AG09309 (cell line): Measurements from ENCODE around the gene IL11RA.
A peak's percentile ranks its signal among the peaks of the same experiment; 100 is the strongest.

Source experiments
- DNase-seq: peaks from one replicate; pipeline ENCODE4 v3.0.0-alpha.2; 2010; ENCODE audit warnings: low read depth
- H3K4me3 ChIP-seq: 2 replicates; pipeline ENCODE4 v1.5.1; 2011; ENCODE audit warnings: mild to moderate bottlenecking, low read depth, low read length, moderate library complexity; ENCODE audit not compliant: control insufficient read depth
- TF ChIP-seq, protein P1 (sequence below): IDR thresholded peaks from 2 replicates; pipeline ENCODE4 v1.5.1; 2011; ENCODE audit warnings: mild to moderate bottlenecking, low read depth, low read length, inconsistent platforms; ENCODE audit not compliant: insufficient read depth, control insufficient read depth; ENCODE audit errors: missing control alignments

Gene IL11RA

DNA sequence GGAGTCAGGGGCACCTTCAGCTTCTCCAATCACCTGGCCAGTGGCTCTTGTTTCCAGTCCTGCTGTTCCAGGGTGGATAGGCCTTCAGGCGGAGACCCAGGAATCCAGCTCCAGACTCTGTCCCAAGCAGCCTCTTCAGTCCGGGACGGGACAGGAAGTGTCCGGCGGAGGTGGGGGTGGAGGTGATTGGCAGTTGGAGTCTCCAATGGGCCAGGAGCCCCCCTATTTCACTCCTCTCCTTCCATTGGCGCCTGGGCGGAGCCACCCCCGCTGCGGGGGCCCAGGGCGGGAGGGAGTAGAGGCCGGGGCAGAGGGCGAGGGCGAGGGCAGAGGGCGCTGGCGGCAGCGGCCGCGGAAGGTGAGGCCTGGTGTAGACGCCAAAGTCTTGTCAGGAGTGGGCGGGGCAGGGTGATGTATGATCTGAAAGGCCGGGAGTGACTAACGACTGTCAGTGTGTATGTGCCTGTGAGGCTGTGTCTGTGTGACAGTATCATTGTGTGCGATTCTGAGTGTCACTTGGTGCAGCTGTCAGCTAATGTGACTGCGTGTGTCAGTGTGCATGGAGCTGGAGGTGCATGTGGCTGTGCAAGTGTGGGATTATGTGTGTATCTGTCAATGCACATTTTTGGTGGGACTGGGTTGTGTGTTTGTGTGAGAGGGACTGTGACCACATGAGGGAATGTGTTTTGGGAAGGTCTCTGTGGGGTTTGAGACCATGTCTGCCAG, at the start of gene IL11RA:
TSS of gene IL11RA (plus strand) at position 310 of the 726 bp plus-strand sequence. CDS start 3,033 bp downstream, outside the sequence.
- DNase-seq: peak; percentile 59
- H3K4me3 ChIP-seq: peak within 1 kb of the TSS; percentile 49
- TF ChIP-seq, protein P1, sequence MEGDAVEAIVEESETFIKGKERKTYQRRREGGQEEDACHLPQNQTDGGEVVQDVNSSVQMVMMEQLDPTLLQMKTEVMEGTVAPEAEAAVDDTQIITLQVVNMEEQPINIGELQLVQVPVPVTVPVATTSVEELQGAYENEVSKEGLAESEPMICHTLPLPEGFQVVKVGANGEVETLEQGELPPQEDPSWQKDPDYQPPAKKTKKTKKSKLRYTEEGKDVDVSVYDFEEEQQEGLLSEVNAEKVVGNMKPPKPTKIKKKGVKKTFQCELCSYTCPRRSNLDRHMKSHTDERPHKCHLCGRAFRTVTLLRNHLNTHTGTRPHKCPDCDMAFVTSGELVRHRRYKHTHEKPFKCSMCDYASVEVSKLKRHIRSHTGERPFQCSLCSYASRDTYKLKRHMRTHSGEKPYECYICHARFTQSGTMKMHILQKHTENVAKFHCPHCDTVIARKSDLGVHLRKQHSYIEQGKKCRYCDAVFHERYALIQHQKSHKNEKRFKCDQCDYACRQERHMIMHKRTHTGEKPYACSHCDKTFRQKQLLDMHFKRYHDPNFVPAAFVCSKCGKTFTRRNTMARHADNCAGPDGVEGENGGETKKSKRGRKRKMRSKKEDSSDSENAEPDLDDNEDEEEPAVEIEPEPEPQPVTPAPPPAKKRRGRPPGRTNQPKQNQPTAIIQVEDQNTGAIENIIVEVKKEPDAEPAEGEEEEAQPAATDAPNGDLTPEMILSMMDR: no peak

DNA sequence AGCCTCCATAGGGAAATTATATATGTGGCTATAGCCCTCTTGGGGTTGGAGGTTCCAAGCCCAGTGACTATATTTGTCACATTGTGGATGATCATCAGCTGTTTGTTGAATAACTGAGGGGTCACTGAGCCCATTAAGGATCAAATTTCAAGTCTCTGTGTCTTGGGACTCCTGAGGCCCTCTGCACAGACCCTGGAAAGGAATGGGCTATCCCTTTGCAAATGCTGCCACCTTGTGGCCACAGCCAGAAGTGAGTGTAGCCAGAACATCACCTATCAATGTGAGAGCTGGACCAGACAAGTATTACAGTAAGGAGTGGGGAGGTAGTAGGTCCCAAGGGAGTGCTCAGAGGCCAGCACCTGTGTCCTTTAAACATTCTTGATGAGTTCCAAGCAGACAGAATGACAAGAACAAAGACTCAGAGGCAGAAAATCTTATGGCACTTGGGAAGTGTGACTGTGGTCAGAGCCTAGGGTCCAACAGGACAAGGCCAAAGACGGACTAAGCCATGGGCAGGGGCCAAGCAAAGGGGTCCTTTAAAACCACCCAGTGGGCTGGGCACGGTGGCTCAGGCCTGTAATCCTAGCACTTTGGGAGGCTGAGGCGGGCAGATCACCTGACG, 48.3 kb upstream of the IL11RA start:
- no peak overlapping the region for H3K4me3 ChIP-seq
- TF ChIP-seq, protein P1: peak; percentile 88
- no peak for DNase-seq

DNA sequence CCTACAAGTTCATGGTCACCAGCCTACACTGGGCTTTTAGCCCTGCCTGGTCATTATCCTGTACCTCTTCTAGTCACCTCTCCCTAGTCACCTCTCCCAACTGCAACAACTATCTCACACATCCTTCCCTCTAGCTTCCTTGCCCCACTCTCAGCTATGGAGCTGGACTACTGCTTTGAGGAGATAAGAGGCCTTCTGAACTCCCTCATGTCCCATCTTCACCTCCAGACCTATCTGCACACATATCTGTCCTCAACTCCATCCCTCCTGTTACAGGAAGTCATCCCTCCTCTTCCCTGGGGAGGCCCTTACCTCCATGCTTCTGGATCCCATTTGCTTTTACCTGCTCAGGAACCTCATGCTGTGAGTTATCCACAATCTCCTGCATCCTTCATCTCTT, 45.8 kb upstream of the IL11RA start:
- H3K4me3 ChIP-seq: no peak overlapping the region
- TF ChIP-seq, protein P1: no peak
- DNase-seq: no peak

DNA sequence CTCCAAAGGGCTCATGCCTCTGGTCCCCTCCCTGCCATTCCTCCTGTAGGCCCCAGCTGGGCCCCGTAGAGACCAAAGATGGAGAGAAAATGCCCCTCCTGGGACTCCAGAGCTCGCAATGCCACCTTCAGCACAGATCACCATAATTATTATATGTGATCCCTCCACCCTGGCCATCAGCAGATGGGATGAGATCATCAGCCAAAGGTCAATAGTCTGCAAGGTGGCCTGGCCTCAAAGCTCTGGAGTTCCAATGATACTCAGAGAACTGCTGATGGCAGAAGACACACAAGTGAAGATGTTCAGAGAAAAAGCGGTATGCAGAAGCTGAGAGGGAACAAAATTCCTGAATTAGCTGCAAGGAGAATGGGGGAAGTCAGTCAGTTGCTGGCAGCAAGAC, 45.1 kb upstream of the IL11RA start:
- no peak overlapping the region for H3K4me3 ChIP-seq
- no peak for DNase-seq
- TF ChIP-seq, protein P1: no peak

DNA sequence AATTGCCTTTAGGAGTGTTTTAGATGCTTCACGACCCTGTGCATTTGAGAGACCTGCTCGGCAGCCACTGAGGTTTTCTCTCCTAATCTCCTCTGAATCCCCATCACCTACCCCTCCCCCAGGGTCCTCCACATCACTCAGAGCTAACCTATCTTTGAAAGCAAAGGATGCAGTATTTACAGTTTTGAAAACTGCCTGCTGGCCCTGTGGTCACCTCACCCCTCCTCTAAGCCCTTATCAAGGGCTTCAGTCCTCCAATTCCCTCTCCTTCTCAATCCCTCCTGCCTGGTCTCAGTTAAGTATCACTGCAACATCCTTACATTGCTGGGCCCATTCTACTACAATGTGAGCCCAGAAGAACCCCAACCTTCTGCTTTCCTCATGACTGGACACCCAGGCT, 44.7 kb upstream of the IL11RA start:
- H3K4me3 ChIP-seq: no peak overlapping the region
- DNase-seq: no peak
- TF ChIP-seq, protein P1: no peak

DNA sequence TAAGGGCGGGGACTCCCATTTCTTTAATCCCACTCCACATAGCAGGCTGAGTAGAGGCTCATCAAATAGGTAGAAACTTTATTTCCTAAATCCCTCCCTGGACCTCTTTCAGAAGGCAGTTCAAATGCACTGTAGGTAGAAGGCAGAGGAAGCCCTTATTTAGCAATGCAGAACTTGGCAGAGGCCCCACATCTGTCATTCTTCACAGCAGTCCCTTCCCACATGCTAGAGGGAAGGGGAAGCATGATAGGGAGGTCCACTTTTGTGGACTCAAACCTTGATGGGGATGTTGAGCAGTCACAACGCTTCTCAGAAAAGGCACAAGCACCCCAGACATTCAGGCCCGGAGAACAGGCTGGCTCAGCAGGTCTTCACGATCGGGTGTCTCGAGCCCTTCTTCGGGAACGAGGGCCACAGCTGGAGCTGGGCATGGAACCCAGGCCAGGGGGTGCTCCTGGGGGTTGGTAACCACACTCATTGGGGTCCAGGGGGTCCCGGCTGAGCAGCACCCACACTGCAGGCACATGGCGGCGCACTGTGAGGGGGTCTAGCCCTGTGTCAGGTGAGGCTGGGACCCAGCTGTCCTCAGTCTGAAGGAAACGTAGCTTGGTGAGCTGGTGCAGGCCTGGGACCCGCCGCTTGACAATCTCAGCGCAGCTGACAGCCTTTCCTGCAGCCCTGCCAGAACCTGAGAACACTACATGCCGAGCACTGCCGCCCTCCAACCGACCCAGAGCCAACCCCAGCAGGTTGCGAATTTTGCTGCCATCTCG, 41.4 kb upstream of the IL11RA start:
- DNase-seq: no peak
- H3K4me3 ChIP-seq: no peak overlapping the region
- TF ChIP-seq, protein P1: no peak
